Large intestine (tissue), 3 donors: ENCODE data around the gene GUCY1A2. TPM values are rescaled to one million over a fixed set of nuclear protein-coding genes. Genes with fewer than 3 reads are reported as not detected.

Experiments
- DNase-seq, 2 donors: peaks; one replicate each; pipeline versions ENCODE4 v3.0.0 to v3.0.0-alpha.2; 2013
- H3K27ac ChIP-seq: one replicate; pipeline ENCODE4 v1.5.1; 2013; ENCODE audit warnings: low read length
- H3K27me3 ChIP-seq: 2 replicates; pipeline ENCODE4 v1.6.1; 2013; ENCODE audit warnings: low read length; ENCODE audit not compliant: control insufficient read depth, insufficient read depth
- H3K36me3 ChIP-seq: 2 replicates; pipeline ENCODE4 v1.6.1; 2013; ENCODE audit warnings: low read length; ENCODE audit not compliant: control insufficient read depth, insufficient read depth
- H3K4me1 ChIP-seq: one replicate; pipeline ENCODE4 v1.6.1; 2013; ENCODE audit warnings: low read length; ENCODE audit not compliant: control insufficient read depth, insufficient read depth
- H3K4me3 ChIP-seq: one replicate; pipeline ENCODE4 v1.5.1; 2013; ENCODE audit warnings: low read length
- H3K9me3 ChIP-seq: one replicate; pipeline ENCODE4 v1.6.1; 2013; ENCODE audit warnings: mild to moderate bottlenecking, low read depth, low read length, moderate library complexity; ENCODE audit not compliant: control insufficient read depth
- WGBS: methylation state at CpG from one replicate; pipeline ENCODE4 v1.1.5; 2013; ENCODE audit warnings: low lambda C conversion rate; ENCODE audit not compliant: insufficient coverage; 5-methylcytosine and 5-hydroxymethylcytosine counted together
- polyA plus RNA-seq: library from polyadenylated mRNA; unstranded; fragments of 120-200 nt; gene quantifications from one replicate; pipeline ENCODE4 v1.2.1, GENCODE V29; 2013

GUCY1A2 gene
- polyA plus RNA-seq, 1 donor: 4.0 TPM

GRCh38 chr11:106983261-106983660 is 35.0 kb downstream of the GUCY1A2 start:
- Histone ChIP-seq H3K27me3 (no peaks in the 10 kb centered on the region), H3K4me1 (no peaks in the 10 kb centered on the region), H3K27ac (no peak overlapping the region), H3K36me3 (no peaks in the 10 kb centered on the region), H3K4me3 (no peak overlapping the region), H3K9me3 (no peaks in the 10 kb centered on the region)
- DNase-seq: no peak
- 70% methylated on average over 1 of the region's 4 CpGs for WGBS

GRCh38 chr11:106974831-106975230 is 43.4 kb downstream of the GUCY1A2 start:
- H3K27me3 ChIP-seq: no peaks in the 10 kb centered on the region
- DNase-seq: no peak
- H3K4me1 ChIP-seq: no peaks in the 10 kb centered on the region
- H3K27ac ChIP-seq: no peak overlapping the region
- H3K9me3 ChIP-seq: no peaks in the 10 kb centered on the region
- no peaks in the 10 kb centered on the region for H3K36me3 ChIP-seq
- no peak overlapping the region for H3K4me3 ChIP-seq

GRCh38 chr11:106971864-106972263 is 46.4 kb downstream of the GUCY1A2 start:
- Histone ChIP-seq H3K27ac (no peak overlapping the region), H3K4me3 (no peak overlapping the region), H3K4me1 (no peaks in the 10 kb centered on the region), H3K36me3 (no peaks in the 10 kb centered on the region), H3K27me3 (no peaks in the 10 kb centered on the region), H3K9me3 (no peaks in the 10 kb centered on the region)
- DNase-seq: no peak

GRCh38 chr11:106969644-106970355 is 48.5 kb downstream of the GUCY1A2 start:
- Histone ChIP-seq H3K27me3 (no peaks in the 10 kb centered on the region), H3K4me1 (no peaks in the 10 kb centered on the region), H3K4me3 (no peak overlapping the region), H3K9me3 (no peaks in the 10 kb centered on the region), H3K27ac (no peak overlapping the region), H3K36me3 (no peaks in the 10 kb centered on the region)
- WGBS: no CpG with 5 or more reads among the region's 1 CpG
- DNase-seq: no peak

- H3K4me3 ChIP-seq: no peak overlapping the region
- WGBS: 70% methylated on average over 2 of the region's 2 CpGs
These were observed 55.3 kb downstream of the GUCY1A2 start for GRCh38 chr11:106962995-106963394.

GRCh38 chr11:106961518-106961917 is 56.8 kb downstream of the GUCY1A2 start:
- H3K4me1 ChIP-seq: no peaks in the 10 kb centered on the region
- no CpG with 5 or more reads among the region's 1 CpG for WGBS
- H3K4me3 ChIP-seq: no peak overlapping the region
- no peak for DNase-seq
- H3K27me3 ChIP-seq: no peaks in the 10 kb centered on the region
- no peaks in the 10 kb centered on the region for H3K9me3 ChIP-seq
- H3K27ac ChIP-seq: no peak overlapping the region
- H3K36me3 ChIP-seq: no peaks in the 10 kb centered on the region

More at GRCh38 chr11:106962995-106963394, 55.3 kb downstream of the GUCY1A2 start:
- DNase-seq: no peak
- Histone ChIP-seq H3K36me3 (no peaks in the 10 kb centered on the region), H3K9me3 (no peaks in the 10 kb centered on the region), H3K27me3 (no peaks in the 10 kb centered on the region), H3K4me1 (no peaks in the 10 kb centered on the region), H3K27ac (no peak overlapping the region)

- H3K27me3 ChIP-seq: no peaks in the 10 kb centered on the region
- no peaks in the 10 kb centered on the region for H3K9me3 ChIP-seq
- no peak overlapping the region for H3K4me3 ChIP-seq
- WGBS: no CpG with 5 or more reads among the region's 1 CpG
- DNase-seq: no peak
- H3K36me3 ChIP-seq: no peaks in the 10 kb centered on the region
- H3K4me1 ChIP-seq: no peaks in the 10 kb centered on the region
- H3K27ac ChIP-seq: no peak overlapping the region
These were observed 57.2 kb downstream of the GUCY1A2 start for GRCh38 chr11:106961048-106961447.

- WGBS: no CpG with 5 or more reads among the region's 1 CpG
- Histone ChIP-seq H3K36me3 (no peaks in the 10 kb centered on the region), H3K27me3 (no peaks in the 10 kb centered on the region), H3K4me3 (no peak overlapping the region), H3K4me1 (no peaks in the 10 kb centered on the region), H3K27ac (no peak overlapping the region), H3K9me3 (no peaks in the 10 kb centered on the region)
- DNase-seq: no peak
These were observed 58.5 kb downstream of the GUCY1A2 start for GRCh38 chr11:106959800-106960199.

GRCh38 chr11:106959386-106959785 is 58.9 kb downstream of the GUCY1A2 start:
- DNase-seq: no peak
- 86% methylated on average over 1 of the region's 3 CpGs for WGBS

GRCh38 chr11:106958517-106959248 is 59.6 kb downstream of the GUCY1A2 start:
- 96% methylated on average over 3 of the region's 7 CpGs for WGBS

More at GRCh38 chr11:106959386-106959785, 58.9 kb downstream of the GUCY1A2 start:
- Histone ChIP-seq H3K9me3 (no peaks in the 10 kb centered on the region), H3K27me3 (no peaks in the 10 kb centered on the region), H3K4me3 (no peak overlapping the region), H3K36me3 (no peaks in the 10 kb centered on the region), H3K4me1 (no peaks in the 10 kb centered on the region), H3K27ac (no peak overlapping the region)

More at GRCh38 chr11:106958517-106959248, 59.6 kb downstream of the GUCY1A2 start:
- H3K36me3 ChIP-seq: no peaks in the 10 kb centered on the region
- no peaks in the 10 kb centered on the region for H3K4me1 ChIP-seq
- H3K27me3 ChIP-seq: no peaks in the 10 kb centered on the region
- H3K9me3 ChIP-seq: no peaks in the 10 kb centered on the region
- no peak overlapping the region for H3K4me3 ChIP-seq
- no peak overlapping the region for H3K27ac ChIP-seq
- no peak for DNase-seq
